H54 (cell line): ENCODE data around the gene USE1.
A peak's percentile ranks its signal among the peaks of the same experiment; 100 is the strongest.

Source experiments
- DNase-seq: peaks from one replicate; pipeline ENCODE4 v3.0.0; 2011; ENCODE audit warnings: low spot score, mixed read lengths; ENCODE audit not compliant: insufficient read length
- FAIRE-seq: peaks from 3 replicates; lab custom pipeline; 2011; peaks lifted over from hg19 to GRCh38; lab: Jason Lieb, UNC
- POLR2A ChIP-seq: IDR thresholded peaks from 2 replicates; pipeline ENCODE4 v1.6.1; 2011; ENCODE audit warnings: low read depth, mild to moderate bottlenecking, low read length

USE1 gene

GRCh38 chr19:17235300-17235970 lies 20.3 kb downstream of the USE1 start:
- FAIRE-seq (no peak), DNase-seq (no peak)

GRCh38 chr19:17235971-17236777 lies 21.0 kb downstream of the USE1 start:
- no peak for DNase-seq
- no peak for FAIRE-seq

More at GRCh38 chr19:17235300-17235970, 20.3 kb downstream of the USE1 start:
- TF ChIP-seq POLR2A: no peak

GRCh38 chr19:17236811-17237543 lies 21.8 kb downstream of the USE1 start:
- no peak for TF ChIP-seq POLR2A
- DNase-seq (no peak), FAIRE-seq (no peak)

More at GRCh38 chr19:17235971-17236777, 21.0 kb downstream of the USE1 start:
- TF ChIP-seq POLR2A: no peak

- TF ChIP-seq POLR2A: no peak
- FAIRE-seq (no peak), DNase-seq (no peak)
Measured at GRCh38 chr19:17237747-17238706, 22.9 kb downstream of the USE1 start.

GRCh38 chr19:17240062-17240752 lies 25.1 kb downstream of the USE1 start:
- DNase-seq: no peak
- FAIRE-seq: no peak
- TF ChIP-seq POLR2A: no peak

- TF ChIP-seq POLR2A: no peak
- FAIRE-seq (no peak), DNase-seq (no peak)
Measured at GRCh38 chr19:17240826-17241399, 25.8 kb downstream of the USE1 start.

GRCh38 chr19:17242431-17243208 lies 27.5 kb downstream of the USE1 start:
- FAIRE-seq: no peak
- no peak for TF ChIP-seq POLR2A

GRCh38 chr19:17243211-17243829 lies 28.2 kb downstream of the USE1 start:
- FAIRE-seq: no peak
- TF ChIP-seq POLR2A: no peak

More at GRCh38 chr19:17242431-17243208, 27.5 kb downstream of the USE1 start:
- no peak for DNase-seq

GRCh38 chr19:17243830-17244617 lies 28.9 kb downstream of the USE1 start:
- FAIRE-seq (no peak), DNase-seq (peak; percentile 76)

More at GRCh38 chr19:17243211-17243829, 28.2 kb downstream of the USE1 start:
- DNase-seq: no peak

GRCh38 chr19:17244618-17245534 lies 29.7 kb downstream of the USE1 start:
- no peak for FAIRE-seq

More at GRCh38 chr19:17243830-17244617, 28.9 kb downstream of the USE1 start:
- 0 out of 2 replicates have a peak, but pooled peaks have one; percentile 5 for TF ChIP-seq POLR2A

More at GRCh38 chr19:17244618-17245534, 29.7 kb downstream of the USE1 start:
- TF ChIP-seq POLR2A: no peak
- DNase-seq: no peak
